Measurements from ENCODE around the gene DISP2.

DISP2 gene

DNA sequence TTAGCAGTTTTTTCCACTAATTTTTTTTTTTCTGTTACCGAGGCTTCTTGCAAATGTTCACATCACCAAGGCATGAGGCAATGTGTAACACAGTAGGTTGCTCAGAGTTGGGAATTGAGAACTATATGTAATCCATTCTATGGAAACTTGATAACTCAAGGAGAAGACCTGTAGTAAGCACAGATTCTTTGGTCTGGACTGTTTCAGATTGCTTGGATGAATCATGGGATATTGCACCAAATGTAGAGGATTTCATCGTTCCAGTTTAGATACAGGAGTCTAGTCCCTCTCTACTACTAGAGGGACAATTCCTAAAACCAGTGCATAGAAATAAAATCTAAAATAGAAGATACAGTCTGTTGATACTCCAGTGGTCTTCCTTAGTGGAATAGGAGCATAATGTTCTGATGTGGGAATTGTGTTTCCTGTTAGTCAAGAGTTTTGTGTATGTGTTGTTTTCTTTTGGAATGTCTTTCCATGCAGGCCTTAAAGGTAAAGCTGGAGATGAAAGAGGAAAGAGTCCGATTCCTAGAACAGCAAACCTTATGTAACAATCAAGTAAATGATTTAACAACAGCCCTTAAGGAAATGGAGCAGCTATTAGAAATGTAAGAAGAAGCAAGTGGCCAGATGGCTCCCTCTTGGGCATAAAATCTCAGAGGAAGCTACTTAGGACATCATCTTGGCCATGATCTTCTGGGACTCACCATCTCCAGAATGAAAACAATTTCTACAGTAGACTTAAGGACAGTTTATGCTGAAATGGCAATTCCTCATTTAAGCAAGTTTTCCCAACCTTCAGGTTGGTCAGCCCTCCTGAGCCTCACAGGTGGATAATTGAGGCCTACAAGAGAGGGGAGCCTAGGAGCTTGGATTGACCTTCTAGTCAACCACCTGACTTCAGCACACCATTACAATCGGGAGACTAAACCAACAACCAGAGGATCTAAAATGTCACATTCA, 35.2 kb downstream of the DISP2 start:
- no peak for DNase-seq

DNA sequence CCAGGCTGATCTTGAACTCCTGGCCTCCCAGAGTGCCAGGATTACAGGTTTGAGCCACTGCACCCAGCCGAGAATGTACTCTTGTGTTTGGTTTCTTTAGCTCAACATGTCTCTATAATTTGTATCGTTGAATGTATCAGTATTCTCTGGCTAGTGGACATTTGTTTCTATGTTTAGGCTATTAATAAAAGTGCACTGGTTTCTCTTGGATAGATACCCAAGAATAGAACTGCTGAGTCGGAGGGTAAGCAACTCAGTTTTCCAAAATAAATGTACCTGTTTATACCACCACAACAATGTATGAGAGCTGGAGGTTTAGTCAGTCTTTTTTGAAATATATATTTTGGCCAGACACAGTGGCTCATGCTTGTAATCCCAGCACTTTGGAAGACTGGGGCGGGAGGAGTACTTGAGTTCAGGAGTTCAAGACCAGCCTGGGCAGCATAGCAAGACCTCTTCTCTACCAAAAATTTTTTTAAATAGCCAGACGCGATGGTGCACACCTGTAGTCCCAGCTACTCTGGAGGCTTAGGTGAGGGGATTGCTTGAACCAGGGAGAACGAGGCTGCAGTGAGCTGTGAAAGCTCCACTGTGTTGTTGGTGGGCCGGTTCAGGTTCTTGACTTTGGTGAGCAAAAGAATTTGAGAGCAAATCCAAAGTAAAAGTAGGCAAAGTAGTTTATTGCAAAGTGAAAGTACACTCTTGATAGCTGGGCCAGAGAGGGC, 39.8 kb downstream of the DISP2 start:
- no peak for DNase-seq

DNA sequence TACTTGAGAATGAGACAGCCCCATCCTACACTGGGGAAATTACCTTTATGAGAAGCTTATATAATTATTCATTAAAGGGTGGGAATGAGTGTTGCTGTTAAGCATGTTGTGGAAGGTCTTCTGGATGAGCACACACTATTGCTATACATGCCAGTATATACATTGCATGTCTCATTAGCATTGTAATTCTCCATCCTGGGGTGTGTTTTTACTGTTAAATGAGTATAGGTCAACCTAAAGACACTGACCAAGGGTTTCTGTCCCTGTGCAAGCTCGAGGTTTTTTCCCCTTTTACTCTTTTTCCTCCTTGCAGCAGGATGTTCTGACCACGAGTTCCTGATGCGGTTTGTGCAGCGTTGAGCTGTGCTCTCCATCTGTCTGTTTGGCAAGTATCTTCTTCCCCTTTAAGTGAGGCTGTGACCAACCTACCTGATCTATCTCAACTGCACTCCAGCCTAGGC, 40.4 kb downstream of the DISP2 start:
- peak; percentile 39 for DNase-seq

GRCh38 chr15:40399370-40399769, 41.4 kb downstream of the DISP2 start:
- no peak for DNase-seq

- peak; percentile 97 for DNase-seq
These were observed 47.7 kb downstream of the DISP2 start, which contains the start of gene IVD for GRCh38 chr15:40405501-40406381. Gene IVD, plus strand, starts transcription at chr15:40405795. Its CDS starts 33 bp downstream, at chr15:40405828.

DNA sequence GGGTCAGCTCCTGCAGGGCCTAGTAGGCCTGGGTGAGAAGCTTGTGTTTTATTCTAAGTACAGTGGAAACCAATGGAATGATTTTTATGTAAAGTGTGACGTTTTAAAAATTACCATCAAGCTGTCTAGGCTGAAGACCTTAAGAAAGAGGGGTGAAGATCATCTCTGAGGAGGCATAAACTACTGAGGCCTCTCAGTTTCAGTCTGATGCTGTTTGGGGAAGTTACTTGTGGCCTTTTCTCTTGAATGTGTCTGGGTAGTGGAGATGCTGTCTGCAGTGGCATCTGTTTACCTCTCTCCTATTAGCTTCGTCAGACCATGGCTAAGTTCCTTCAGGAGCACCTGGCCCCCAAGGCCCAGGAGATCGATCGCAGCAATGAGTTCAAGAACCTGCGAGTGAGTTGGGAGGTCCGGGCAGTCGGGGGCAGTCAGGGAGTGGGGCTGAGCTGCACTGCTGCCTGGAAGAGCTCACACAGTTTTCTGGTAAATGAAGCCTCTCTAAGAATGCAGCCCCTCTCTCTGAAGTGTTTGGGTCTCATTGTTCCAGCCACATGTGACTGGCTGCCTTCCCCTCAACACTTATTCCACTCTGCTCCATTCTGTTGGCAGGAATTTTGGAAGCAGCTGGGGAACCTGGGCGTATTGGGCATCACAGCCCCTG, 49.4 kb downstream of the DISP2 start:
- DNase-seq = no peak

GRCh38 chr15:40409366-40409765, 51.3 kb downstream of the DISP2 start:
- no peak for DNase-seq

DNA sequence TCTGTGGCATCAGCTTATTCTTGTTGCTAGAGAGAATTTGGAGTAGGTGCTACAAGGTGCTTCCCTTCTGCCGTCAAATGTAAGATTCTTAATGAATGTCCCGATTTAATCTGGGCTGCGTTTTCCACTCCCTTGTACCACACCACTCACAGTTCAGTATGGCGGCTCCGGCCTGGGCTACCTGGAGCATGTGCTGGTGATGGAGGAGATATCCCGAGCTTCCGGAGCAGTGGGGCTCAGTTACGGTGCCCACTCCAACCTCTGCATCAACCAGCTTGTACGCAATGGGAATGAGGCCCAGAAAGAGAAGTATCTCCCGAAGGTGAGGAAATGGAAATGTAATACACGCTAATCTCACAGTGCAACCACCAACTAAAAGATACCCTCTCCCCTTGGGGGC, 52.5 kb downstream of the DISP2 start:
- no peak for DNase-seq

- no peak for DNase-seq
These were observed 54.2 kb downstream of the DISP2 start for GRCh38 chr15:40412095-40412759.

DNA sequence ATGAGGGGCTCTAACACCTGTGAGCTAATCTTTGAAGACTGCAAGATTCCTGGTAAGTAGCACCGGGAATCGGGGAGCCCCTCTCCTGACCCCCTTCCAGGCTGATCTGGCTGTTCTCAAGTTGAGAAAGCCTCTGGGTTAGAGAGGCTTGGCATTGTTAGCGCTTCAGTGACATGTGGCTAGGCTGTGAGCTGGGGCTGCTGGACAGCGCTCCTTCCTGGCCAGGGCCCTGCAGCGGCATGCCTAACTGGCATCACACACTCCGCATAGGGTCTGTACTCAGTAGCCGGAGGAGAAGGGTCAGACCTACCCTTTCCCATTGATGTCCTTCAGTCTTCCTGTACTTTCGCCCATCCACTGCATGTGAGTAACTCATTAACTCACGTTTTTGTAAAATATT, 55.0 kb downstream of the DISP2 start:
- no peak for DNase-seq

DNA sequence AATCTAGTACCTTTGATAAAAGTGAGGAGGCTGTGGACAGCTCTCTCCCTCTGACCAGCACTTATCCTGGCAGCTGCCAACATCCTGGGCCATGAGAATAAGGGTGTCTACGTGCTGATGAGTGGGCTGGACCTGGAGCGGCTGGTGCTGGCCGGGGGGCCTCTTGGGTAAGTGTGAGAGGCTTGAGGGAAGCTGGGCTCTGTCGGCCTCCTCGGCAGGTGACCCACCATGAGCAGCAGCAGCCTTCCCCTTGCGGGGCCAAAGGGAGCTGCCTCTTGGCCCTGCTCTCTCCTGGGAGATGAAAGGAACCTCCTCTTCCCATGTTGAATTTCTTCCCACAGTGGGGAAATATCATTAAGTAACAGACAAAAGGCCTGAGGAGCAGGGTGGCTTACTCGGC, 56.8 kb downstream of the DISP2 start:
- DNase-seq = no peak

- DNase-seq = no peak
These were observed 57.2 kb downstream of the DISP2 start for GRCh38 chr15:40415226-40415625.

DNA sequence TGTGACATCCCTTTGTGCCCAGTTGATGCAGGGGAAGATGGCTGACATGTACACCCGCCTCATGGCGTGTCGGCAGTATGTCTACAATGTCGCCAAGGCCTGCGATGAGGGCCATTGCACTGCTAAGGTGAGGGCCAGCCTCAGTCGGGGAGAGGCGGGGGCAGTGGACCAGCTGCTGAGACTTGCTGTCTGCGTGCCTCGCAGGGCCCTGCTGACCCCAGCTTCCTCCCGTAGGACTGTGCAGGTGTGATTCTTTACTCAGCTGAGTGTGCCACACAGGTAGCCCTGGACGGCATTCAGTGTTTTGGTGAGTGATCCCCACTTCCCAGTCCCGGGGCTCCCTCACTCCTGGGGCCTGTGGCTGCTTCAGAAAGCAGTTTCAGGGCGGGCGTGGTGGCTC, 58.0 kb downstream of the DISP2 start:
- no peak for DNase-seq

DNA sequence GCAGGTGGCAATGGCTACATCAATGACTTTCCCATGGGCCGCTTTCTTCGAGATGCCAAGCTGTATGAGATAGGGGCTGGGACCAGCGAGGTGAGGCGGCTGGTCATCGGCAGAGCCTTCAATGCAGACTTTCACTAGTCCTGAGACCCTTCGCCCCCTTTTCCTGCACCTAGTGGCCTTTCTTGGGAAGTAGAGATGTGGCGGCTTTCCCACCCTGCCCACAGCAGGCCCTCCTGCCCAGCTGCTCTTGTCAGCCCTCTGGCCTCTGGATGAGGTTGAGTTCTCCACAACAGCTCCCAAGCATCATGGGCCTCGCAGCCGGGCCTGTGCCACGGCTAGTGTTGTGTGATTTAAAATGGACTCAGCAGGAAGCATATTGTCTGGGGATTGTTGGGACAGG, 60.1 kb downstream of the DISP2 start:
- DNase-seq = no peak

DNA sequence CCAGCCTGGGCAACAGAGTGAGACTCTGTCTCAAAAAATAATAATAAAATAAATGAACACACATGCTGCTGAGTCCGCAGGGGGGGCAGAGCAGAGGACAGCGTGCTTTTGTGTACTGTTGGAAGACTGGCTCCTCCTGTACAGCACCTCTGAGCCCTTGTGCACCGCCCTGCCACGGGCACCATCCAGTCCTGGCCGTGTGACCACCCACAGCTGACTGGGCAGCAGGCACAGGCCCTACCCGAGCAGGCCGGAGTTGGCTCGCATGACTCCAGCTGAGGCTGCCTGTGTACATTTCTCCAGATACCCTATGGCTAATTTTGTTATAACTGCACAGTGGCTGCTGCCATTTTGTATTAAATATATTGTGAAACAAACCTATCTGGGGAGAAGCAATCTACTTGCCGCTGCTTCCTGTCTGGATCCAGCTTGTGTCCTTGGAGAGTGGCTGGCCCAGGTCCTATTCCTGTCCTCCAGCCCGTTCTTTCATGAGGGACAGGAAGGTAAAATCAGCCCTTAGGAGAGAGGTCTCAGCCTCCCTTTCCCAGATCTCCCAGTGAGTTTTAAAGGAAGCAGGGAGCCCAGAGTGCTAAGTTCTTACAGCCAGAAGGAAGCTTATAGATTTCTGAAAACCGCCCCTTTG, 62.2 kb downstream of the DISP2 start:
- no peak for DNase-seq

- DNase-seq = peak; percentile 9
These were observed 62.8 kb downstream of the DISP2 start for GRCh38 chr15:40420793-40421192.

DNA sequence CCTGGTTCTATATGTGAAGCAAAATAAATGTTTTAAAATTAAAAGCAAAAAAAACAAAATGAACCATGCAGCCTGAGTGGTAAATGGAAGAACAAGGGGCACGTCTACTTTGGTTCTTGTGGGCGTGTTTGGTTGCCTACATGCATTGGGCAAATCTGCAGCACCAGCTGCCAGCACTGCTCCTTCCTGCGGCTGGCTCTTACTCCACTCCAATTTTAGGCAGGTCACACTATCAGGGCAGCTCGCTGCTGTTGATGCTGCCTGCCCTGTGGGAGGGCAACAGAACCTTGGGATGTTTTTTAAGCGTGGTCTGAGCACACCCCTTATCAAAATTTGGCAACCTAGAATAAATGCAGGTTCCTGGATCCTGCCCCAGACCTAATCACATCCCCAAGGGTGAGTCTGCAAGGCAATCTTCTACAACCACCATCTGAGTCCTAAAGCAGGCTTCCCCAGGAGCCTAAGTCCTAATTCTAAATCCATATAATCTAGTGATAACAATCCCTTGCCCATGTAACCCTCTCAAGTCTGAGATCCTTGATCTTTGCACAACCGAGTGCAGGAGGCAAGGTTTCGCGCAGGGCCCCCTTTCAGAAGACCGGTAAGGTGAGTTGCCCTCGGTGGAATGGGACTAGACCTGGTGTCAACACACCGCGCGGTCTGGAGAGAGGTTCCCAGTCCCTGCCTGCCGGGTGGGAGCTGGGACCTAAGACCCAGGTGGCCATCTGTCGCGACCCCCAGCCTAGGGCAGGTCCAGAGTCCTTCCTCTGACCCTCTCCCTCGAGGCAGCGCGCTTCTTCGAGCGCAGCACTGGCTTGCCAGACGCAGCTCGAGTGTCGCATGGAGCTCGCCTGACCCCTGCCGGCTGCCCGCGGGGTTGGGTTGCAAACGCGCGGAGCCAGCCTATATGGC, 63.5 kb downstream of the DISP2 start:
- DNase-seq = peak; percentile 72

DNA sequence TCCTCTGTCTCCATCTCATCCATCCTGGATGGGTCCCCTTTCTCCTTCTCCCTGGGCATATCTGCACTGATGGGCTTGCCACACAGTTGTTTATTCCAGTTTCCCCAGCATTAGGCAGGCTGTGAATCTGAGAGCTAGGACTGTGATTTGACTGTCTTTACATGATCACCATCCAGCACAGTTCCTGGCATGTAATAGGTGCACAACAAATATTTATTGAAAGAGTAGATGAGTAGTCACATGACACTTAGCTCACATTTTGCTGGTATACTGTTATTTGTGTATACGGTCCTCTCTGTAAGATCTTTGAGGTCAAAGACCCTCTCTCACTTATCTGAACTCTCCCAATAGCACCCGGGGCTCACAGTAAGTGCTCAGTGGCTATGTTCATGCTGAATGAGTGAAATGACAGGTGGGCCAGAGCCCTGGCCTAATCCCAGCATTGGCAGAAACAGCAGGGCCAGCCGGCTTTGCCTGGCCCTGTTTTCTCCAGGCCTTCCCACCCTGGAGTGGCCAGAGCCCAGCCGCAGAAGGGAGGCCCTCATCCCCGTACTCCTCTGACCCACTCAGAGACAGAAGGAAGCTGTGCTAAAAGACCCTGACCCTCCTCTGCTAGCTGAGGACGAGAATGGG, 66.6 kb downstream of the DISP2 start:
- no peak for DNase-seq

DNA sequence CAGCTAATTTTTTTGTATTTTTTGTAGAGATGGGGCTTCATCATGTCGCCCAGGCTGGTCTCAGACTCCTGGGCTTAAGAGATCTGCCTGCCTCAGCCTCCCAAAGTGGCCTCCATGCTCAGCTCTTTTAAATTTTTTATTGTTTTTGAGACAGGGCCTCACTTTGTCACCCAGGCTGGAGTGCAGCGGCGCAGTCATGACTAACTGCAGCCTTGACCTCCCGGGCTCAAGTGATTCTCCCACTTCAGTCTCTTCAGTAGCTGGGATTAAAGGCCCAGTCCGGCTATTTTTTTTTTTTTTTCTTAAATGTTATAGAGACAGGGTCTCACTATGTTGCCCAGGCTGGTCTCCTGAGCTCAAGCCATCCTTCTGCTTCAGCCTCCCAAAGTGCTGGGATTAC, 67.7 kb downstream of the DISP2 start:
- no peak for DNase-seq

DNA sequence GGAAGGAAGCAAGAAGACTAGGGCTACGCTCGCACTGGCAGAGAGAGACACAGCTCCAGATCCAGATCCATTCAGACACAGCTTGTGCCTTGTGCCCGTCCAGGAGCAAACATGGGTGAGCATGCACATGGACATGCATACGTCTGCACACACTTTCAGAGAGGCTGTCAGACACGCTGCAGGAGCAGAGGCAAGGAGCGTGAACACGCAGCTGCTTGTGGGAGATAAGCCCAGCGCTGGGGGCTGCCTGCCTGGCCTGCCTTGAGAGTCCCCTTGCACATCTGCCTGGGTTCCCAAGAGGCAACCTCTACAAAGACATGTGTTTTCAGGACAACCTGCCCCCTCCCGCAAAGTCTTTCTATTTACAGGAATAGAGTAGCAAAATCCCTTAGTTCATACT, 69.2 kb downstream of the DISP2 start:
- DNase-seq = peak; percentile 92

Measured in hematopoietic multipotent progenitor cell treated with erythropoietin and hydrocortisone succinate and interleukin-3 and kit ligand, for 8 days (in vitro differentiated cells).